GM18858 (cell line): ENCODE data around the gene NPHP1.
"Not testable (repeated sequence)": the region's sequence is repeated elsewhere in the genome, so short reads cannot be mapped to it uniquely, and the experiment has no call there.

ENCODE experiments used
- ATAC-seq: cut with Tn5 transposase; IDR thresholded peaks from one replicate; pipeline ENCODE4 v1.9.1; 2021; ENCODE audit not compliant: unreplicated experiment

The NPHP1 gene

GRCh38 chr2:110198016-110198415 is 6.8 kb downstream of the NPHP1 start:
- ATAC-seq: no peak

- no peak for ATAC-seq
Measured at GRCh38 chr2:110197452-110197851, 7.4 kb downstream of the NPHP1 start.

GRCh38 chr2:110190169-110190568 is 14.6 kb downstream of the NPHP1 start:
- ATAC-seq: not testable (repeated sequence)

GRCh38 chr2:110182449-110182848 is 22.4 kb downstream of the NPHP1 start:
- no peak for ATAC-seq

- no peak for ATAC-seq
Measured at GRCh38 chr2:110180036-110180435, 24.8 kb downstream of the NPHP1 start.

GRCh38 chr2:110173523-110173922 is 31.3 kb downstream of the NPHP1 start:
- no peak for ATAC-seq

GRCh38 chr2:110172506-110172905 is 32.3 kb downstream of the NPHP1 start:
- no peak for ATAC-seq

GRCh38 chr2:110170102-110170501 is 34.7 kb downstream of the NPHP1 start:
- ATAC-seq: no peak

GRCh38 chr2:110167326-110168000 is 37.4 kb downstream of the NPHP1 start:
- ATAC-seq: no peak

GRCh38 chr2:110166266-110166665 is 38.5 kb downstream of the NPHP1 start:
- no peak for ATAC-seq

- peak; percentile 62 for ATAC-seq
Measured at GRCh38 chr2:110157153-110157793, 47.5 kb downstream of the NPHP1 start.

GRCh38 chr2:110154828-110155227 is 50.0 kb downstream of the NPHP1 start:
- not testable (repeated sequence) for ATAC-seq

- not testable (repeated sequence) for ATAC-seq
Measured at GRCh38 chr2:110154188-110154587, 50.6 kb downstream of the NPHP1 start.

- ATAC-seq: no peak
Measured at GRCh38 chr2:110153416-110153815, 51.4 kb downstream of the NPHP1 start.

- ATAC-seq: no peak
Measured at GRCh38 chr2:110152943-110153342, 51.9 kb downstream of the NPHP1 start.

- no peak for ATAC-seq
Measured at GRCh38 chr2:110149330-110150220, 55.2 kb downstream of the NPHP1 start.

- ATAC-seq: no peak
Measured at GRCh38 chr2:110146945-110147332, 57.9 kb downstream of the NPHP1 start.

GRCh38 chr2:110146183-110146944 is 58.4 kb downstream of the NPHP1 start:
- ATAC-seq: no peak

- ATAC-seq: no peak
Measured at GRCh38 chr2:110143982-110144381, 60.8 kb downstream of the NPHP1 start.

GRCh38 chr2:110140401-110140800 is 64.4 kb downstream of the NPHP1 start:
- ATAC-seq: no peak

GRCh38 chr2:110134025-110134424 is 70.8 kb downstream of the NPHP1 start:
- no peak for ATAC-seq
